ENCODE measurements around the gene TEKTIP1. TPM values are rescaled to one million over a fixed set of nuclear protein-coding genes. Genes with fewer than 3 reads are reported as not detected.
A peak's percentile ranks its signal among the peaks of the same experiment; 100 is the strongest.

Gene TEKTIP1
- total RNA-seq, 1 experiment from 2014 or later: not detected

- Histone ChIP-seq H3K4me3 (ENCODE audit: insufficient read depth, low read depth, low read length) (no peak overlapping the region), H3K27me3 (ENCODE audit: control insufficient read depth, insufficient read depth, low read length) (no peaks in the 10 kb centered on the region), H3K36me3 (replicated peaks; ENCODE audit: control insufficient read depth, insufficient read depth, low read length) (peaks cover 5% of the 10 kb centered on the region)
- DNase-seq: no peak
Measured at GRCh38 chr19:3535235-3535535, 3.8 kb upstream of the TEKTIP1 start.

DNA sequence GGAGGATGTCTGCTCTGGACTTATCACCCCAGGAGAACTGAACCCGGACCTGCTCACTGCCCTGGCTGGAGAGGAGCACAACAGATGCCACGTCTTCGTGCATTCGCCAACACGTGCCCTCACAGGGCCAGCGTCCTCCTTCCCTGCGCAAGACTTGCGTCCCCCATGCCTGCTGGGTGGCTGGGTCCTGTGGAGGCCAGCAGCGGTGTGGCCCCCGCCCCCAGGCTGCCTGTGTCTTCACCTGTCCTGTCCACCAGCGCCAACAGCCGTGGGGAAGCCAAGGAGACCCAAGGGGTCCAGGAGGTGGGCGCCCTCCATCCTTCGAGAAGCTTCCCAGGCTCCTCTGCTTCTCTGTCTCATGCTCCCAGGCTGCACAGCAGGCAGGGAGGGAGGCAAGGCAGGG lies 3.4 kb upstream of the TEKTIP1 start:
- H3K4me3 ChIP-seq (ENCODE audit: insufficient read depth, low read depth, low read length): no peak overlapping the region
- DNase-seq: no peak
- peaks cover 5% of the 10 kb centered on the region for H3K36me3 ChIP-seq (replicated peaks; ENCODE audit: control insufficient read depth, insufficient read depth, low read length)
- H3K27me3 ChIP-seq (ENCODE audit: control insufficient read depth, insufficient read depth, low read length): no peaks in the 10 kb centered on the region

GRCh38 chr19:3535981-3536380 lies 3.0 kb upstream of the TEKTIP1 start:
- Histone ChIP-seq H3K36me3 (replicated peaks; ENCODE audit: control insufficient read depth, insufficient read depth, low read length) (peaks cover 5% of the 10 kb centered on the region), H3K27me3 (ENCODE audit: control insufficient read depth, insufficient read depth, low read length) (no peaks in the 10 kb centered on the region), H3K4me3 (ENCODE audit: insufficient read depth, low read depth, low read length) (no peak overlapping the region)
- no peak for DNase-seq

GRCh38 chr19:3536429-3537100 lies 2.4 kb upstream of the TEKTIP1 start:
- Histone ChIP-seq H3K4me3 (ENCODE audit: insufficient read depth, low read depth, low read length) (no peak overlapping the region), H3K36me3 (replicated peaks; ENCODE audit: control insufficient read depth, insufficient read depth, low read length) (peaks cover 5% of the 10 kb centered on the region), H3K27me3 (ENCODE audit: control insufficient read depth, insufficient read depth, low read length) (no peaks in the 10 kb centered on the region)
- DNase-seq: no peak

- peaks cover 5% of the 10 kb centered on the region for H3K36me3 ChIP-seq (replicated peaks; ENCODE audit: control insufficient read depth, insufficient read depth, low read length)
- no peak overlapping the region for H3K4me3 ChIP-seq (ENCODE audit: insufficient read depth, low read depth, low read length)
Measured at GRCh38 chr19:3537101-3537437, 1.9 kb upstream of the TEKTIP1 start.

DNA sequence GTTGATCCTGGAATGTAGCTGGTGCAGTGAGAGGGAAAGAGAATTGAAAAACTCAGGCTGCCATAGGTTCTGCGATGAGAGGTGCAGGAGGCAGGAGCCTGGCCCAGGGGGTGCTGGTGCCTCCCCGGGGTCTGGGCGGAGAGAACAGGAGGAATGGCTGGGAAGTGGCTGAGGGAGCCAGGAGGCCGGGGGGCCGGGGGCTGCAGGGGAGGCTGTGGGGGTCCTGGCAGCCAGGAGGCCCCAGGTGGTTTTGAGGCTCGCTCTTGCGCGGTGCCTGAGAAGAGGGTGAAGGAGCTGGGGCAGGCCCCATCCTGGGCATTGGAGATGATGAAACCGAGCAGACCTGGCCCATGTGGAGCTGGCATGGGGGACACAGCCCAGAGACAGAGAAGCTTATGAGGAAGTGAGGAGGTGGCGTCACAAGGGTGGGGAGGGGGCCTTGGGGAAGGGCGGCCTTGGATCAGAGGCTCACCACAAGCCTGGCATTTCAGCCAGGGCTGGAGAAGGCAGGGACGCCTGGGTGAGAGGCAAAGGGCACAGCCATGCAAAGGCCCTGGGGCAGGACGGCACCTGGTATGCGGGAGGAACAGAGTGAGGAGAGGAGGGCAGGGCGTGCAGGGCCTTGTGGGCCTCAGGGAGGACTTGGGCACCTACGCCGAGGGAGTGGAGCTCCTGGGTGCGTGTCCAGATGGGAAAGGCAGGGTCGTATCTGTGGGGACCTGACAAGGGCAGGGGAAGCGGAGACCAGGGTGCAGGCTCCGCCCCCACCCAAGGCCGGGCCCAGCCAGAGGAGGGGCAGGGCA lies 1.3 kb upstream of the TEKTIP1 start:
- peak; percentile 79 for DNase-seq
- Histone ChIP-seq H3K27me3 (ENCODE audit: control insufficient read depth, insufficient read depth, low read length) (no peaks in the 10 kb centered on the region), H3K4me3 (ENCODE audit: insufficient read depth, low read depth, low read length) (no peak overlapping the region), H3K36me3 (replicated peaks; ENCODE audit: control insufficient read depth, insufficient read depth, low read length) (peaks cover 4% of the 10 kb centered on the region)

More at GRCh38 chr19:3537101-3537437, 1.9 kb upstream of the TEKTIP1 start:
- no peak for DNase-seq
- no peaks in the 10 kb centered on the region for H3K27me3 ChIP-seq (ENCODE audit: control insufficient read depth, insufficient read depth, low read length)

DNA sequence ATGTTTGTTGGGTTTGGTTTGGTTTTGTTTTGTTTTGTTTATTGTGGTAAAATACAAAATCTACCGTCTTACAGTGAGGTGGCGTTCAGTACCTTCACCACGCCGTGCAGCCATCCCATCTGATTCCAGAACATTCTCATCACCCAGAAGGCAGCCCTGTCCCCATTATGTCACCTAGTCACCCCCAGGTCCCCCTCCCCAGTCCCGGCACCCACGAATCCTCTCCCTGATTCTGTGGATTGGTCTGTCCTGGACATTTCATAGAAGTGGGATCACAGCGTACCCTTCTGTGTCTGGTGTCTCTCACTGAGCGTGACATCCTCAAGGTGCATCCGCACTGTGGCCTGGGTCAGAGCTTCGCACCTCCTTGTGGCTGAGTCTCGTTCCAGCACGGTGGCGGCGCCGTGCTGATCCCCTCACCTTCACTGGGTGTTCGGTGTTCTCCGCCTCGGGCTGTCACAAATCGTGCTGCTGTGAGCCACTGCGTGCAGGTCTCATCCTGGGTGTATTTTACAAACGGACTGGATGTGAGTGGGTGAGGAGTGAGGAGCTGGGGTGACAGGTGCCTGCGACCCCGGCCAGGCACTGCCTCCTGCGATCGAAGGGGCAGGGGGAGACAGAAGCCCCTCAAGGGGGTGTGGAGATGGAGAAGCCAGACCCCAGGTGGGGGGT lies 580 bp upstream of the TEKTIP1 start:
- Histone ChIP-seq H3K27me3 (ENCODE audit: control insufficient read depth, insufficient read depth, low read length) (no peaks in the 10 kb centered on the region), H3K4me3 (ENCODE audit: insufficient read depth, low read depth, low read length) (no peak overlapping the region), H3K36me3 (replicated peaks; ENCODE audit: control insufficient read depth, insufficient read depth, low read length) (peaks cover 3% of the 10 kb centered on the region)
- no peak for DNase-seq

DNA sequence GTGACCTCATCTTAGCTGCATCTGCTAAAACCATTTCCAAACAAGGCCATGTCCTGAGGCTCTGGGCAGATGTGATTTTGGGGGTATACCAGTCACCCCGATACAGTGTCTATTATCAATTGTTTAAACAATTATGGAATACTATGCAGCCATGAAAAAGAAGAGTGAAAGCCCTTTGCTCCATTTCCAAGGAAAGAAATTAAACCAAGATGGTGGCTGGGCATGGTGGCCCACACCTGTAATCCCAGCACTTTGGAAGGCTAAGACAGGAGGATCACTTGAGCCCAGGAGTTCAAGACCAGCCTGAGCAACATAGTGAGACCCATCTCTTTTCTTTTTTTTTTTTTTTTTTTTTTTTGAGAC lies 763 bp downstream of the TEKTIP1 start:
- Histone ChIP-seq H3K27me3 (ENCODE audit: control insufficient read depth, insufficient read depth, low read length) (no peaks in the 10 kb centered on the region), H3K4me3 (ENCODE audit: insufficient read depth, low read depth, low read length) (no peak overlapping the region), H3K36me3 (replicated peaks; ENCODE audit: control insufficient read depth, insufficient read depth, low read length) (no peaks in the 10 kb centered on the region; the same call in 1 of the 2 replicates)
- DNase-seq: no peak

GRCh38 chr19:3543150-3544057 lies 4.4 kb downstream of the TEKTIP1 start:
- no peak overlapping the region for H3K4me3 ChIP-seq (ENCODE audit: insufficient read depth, low read depth, low read length)
- no peaks in the 10 kb centered on the region for H3K27me3 ChIP-seq (ENCODE audit: control insufficient read depth, insufficient read depth, low read length)
- peaks cover 1% of the 10 kb centered on the region; the same call in 1 of the 2 replicates for H3K36me3 ChIP-seq (replicated peaks; ENCODE audit: control insufficient read depth, insufficient read depth, low read length)
- no peak for DNase-seq

DNA sequence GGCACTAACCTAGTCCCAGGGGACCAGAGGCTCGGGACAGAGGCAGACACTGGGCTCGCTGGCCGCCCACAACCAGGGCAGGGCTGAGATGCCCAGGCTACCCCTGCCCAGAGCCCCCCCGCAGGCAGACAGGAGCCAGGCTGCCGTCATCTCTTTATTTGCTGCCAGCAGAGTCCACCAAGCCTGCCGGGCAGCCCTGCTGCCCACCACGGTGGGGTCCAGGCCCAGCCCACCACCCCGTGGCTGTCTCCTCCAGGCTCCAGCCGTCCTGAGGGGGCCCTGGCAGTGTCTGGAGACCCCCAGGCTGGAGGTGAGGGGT lies 5.0 kb downstream of the TEKTIP1 start:
- DNase-seq: no peak
- H3K4me3 ChIP-seq (ENCODE audit: insufficient read depth, low read depth, low read length): no peak overlapping the region
- H3K36me3 ChIP-seq (replicated peaks; ENCODE audit: control insufficient read depth, insufficient read depth, low read length): peaks cover 1% of the 10 kb centered on the region; the same call in 1 of the 2 replicates
- no peaks in the 10 kb centered on the region for H3K27me3 ChIP-seq (ENCODE audit: control insufficient read depth, insufficient read depth, low read length)

DNA sequence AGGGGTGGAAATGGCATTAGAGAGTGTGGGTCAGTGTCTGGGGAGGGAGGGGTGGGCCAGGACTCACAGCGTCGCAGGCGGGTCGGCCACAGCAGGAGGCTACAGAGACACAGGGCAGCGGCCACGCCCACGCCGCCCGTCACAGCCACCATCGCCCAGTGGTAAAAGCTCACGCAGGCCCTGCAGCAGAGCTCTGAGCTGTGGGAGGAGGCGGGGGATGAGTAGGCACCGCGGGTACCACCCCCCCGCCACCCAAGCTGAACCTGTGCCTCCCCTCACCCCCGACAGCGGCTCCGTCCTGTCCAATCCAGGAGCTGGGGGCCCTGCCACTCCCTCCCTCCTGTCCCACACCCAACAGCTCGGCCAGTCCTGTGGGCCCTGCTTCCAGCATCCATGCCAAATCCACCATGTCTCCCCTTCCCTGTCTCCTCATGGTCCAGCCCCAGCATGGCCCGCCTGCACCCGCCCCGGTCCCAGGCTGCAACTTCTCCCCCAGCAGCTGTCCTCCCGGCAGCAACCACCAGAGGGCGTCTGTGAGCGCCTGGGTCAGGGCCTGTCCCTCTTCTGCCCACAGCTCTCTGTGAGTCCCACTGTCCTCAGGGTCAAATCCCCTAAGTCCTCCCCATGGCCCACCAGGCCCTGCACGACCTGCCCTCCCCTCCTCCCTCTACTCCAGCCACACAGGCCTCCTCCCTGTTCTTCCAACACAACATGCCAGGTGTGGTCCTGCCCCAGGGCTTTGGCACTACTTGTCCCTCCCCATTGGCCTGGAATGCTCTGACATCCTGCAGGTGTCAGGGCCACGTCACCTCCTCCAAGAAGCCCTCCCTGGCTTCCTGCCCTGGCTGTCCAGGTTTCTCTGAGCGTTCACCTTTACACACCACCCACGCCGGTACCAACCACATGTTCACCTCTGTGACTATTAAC lies 6.0 kb downstream of the TEKTIP1 start:
- peak; percentile 99 for DNase-seq
- H3K4me3 ChIP-seq (ENCODE audit: insufficient read depth, low read depth, low read length): no peak overlapping the region
- no peaks in the 10 kb centered on the region for H3K27me3 ChIP-seq (ENCODE audit: control insufficient read depth, insufficient read depth, low read length)
- H3K36me3 ChIP-seq (replicated peaks; ENCODE audit: control insufficient read depth, insufficient read depth, low read length): peaks cover 1% of the 10 kb centered on the region; the same call in 1 of the 2 replicates

GRCh38 chr19:3545669-3546034 lies 6.7 kb downstream of the TEKTIP1 start:
- no peak for DNase-seq

DNA sequence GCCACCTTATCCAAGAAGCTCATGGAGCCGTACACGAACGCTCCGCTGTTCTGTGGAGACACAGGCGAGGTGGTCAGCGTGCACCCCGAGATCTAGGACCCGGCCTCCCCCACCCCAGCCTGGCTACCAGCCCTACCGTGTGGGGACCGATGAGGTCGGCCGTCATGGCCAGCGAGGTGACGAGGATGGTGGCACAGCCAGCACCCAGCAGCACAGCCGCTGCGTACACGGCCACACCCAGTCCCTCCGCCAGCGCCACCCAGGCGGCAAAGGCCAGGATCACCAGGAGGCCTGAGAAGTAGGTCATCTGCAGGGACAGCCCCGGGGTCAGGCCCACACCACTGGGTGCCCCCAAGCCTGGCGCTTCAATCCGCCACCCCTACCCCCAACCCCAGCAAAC lies 7.1 kb downstream of the TEKTIP1 start:
- no peak for DNase-seq
- no peak overlapping the region for H3K4me3 ChIP-seq (ENCODE audit: insufficient read depth, low read depth, low read length)

More at GRCh38 chr19:3545669-3546034, 6.7 kb downstream of the TEKTIP1 start:
- peaks cover 1% of the 10 kb centered on the region; the same call in 1 of the 2 replicates for H3K36me3 ChIP-seq (replicated peaks; ENCODE audit: control insufficient read depth, insufficient read depth, low read length)
- no peaks in the 10 kb centered on the region for H3K27me3 ChIP-seq (ENCODE audit: control insufficient read depth, insufficient read depth, low read length)
- no peak overlapping the region for H3K4me3 ChIP-seq (ENCODE audit: insufficient read depth, low read depth, low read length)

More for the DNA sequence above, 7.1 kb downstream of the TEKTIP1 start:
- Histone ChIP-seq H3K36me3 (replicated peaks; ENCODE audit: control insufficient read depth, insufficient read depth, low read length) (peaks cover 1% of the 10 kb centered on the region; the same call in 1 of the 2 replicates), H3K27me3 (ENCODE audit: control insufficient read depth, insufficient read depth, low read length) (no peaks in the 10 kb centered on the region)

Data from H7 (cell line).